ENCODE measurements around the gene DNAH5.

- no peak for TF ChIP-seq CTCF (conservative IDR thresholded peaks at IDR 0.05)
- TF ChIP-seq ZFX (IDR thresholded peaks at IDR 0.05): no peak
These were observed 268.0 kb downstream of the DNAH5 start for GRCh38 chr5:13676531-13676930.

All from C4-2B (cell line).